HG02623 (cell line): ENCODE measurements around the gene DBNDD1.

Experiments used
- ATAC-seq: cut with Tn5 transposase; IDR thresholded peaks from one replicate; pipeline ENCODE4 v1.9.1; 2021; ENCODE audit warnings: moderate library complexity; ENCODE audit not compliant: unreplicated experiment

Gene DBNDD1

GRCh38 chr16:89965447-89966225, 53.6 kb downstream of the DBNDD1 start:
- no peak for ATAC-seq

GRCh38 chr16:89964201-89964600, 55.1 kb downstream of the DBNDD1 start:
- ATAC-seq, result no peak

GRCh38 chr16:89962754-89963498, 56.3 kb downstream of the DBNDD1 start:
- no peak for ATAC-seq

- no peak for ATAC-seq
These were observed 57.3 kb downstream of the DBNDD1 start for GRCh38 chr16:89961920-89962319.

- ATAC-seq, result no peak
These were observed 58.3 kb downstream of the DBNDD1 start for GRCh38 chr16:89960966-89961365.

- no peak for ATAC-seq
These were observed 60.7 kb downstream of the DBNDD1 start for GRCh38 chr16:89958596-89958995.

- ATAC-seq, result no peak
These were observed 61.2 kb downstream of the DBNDD1 start for GRCh38 chr16:89958068-89958467.

GRCh38 chr16:89957216-89957785, 62.0 kb downstream of the DBNDD1 start:
- ATAC-seq, result no peak

GRCh38 chr16:89956505-89957215, 62.6 kb downstream of the DBNDD1 start:
- ATAC-seq, result no peak

- ATAC-seq, result no peak
These were observed 64.1 kb downstream of the DBNDD1 start for GRCh38 chr16:89955001-89955685.
